Measurements from ENCODE around the gene LRRC18.

DNA sequence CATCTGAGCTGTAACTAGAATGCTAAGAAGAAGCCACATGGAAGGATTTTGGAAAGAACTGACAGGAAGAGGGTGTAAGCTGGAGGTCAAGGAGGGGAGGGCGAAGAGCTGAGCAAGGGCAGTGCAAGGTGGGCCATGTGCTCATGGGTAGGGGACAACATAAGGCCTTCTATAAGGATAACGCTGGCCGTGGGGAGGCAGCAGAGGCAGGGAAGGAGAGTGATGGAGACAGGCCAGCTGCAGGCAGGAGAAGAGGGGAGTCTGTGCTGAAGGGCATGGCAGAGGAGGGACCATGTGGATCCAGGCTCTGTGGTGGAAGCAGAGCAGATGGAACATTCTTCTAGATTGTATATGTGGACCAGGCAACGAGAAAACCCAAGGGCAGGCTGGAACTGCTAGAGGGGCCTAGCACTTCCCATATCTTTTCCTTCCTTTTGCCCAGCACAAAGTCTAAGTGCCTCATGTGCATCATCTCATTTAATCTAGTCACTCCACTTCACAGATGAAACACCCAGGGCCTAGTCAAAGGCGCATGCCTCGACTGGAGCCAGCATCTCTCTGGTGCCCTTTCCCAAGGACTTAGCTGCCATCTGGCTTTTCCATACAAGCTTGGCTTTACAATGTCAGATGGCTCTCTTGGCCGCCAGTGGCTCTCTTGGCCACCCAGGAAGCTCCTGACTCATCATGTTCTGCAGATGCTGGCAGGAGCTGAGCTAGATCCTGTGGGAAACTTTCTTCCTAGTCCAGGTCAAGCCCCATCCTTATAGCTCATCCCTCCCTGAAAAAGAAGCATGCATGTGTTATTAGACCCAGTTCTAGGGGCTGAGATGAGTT, 6.6 kb downstream of the LRRC18 start:
- TF ChIP-seq EZH2 (IDR thresholded peaks at IDR 0.05; ENCODE audit: borderline replicate concordance, low read length): no peak
- TF ChIP-seq, protein P1, sequence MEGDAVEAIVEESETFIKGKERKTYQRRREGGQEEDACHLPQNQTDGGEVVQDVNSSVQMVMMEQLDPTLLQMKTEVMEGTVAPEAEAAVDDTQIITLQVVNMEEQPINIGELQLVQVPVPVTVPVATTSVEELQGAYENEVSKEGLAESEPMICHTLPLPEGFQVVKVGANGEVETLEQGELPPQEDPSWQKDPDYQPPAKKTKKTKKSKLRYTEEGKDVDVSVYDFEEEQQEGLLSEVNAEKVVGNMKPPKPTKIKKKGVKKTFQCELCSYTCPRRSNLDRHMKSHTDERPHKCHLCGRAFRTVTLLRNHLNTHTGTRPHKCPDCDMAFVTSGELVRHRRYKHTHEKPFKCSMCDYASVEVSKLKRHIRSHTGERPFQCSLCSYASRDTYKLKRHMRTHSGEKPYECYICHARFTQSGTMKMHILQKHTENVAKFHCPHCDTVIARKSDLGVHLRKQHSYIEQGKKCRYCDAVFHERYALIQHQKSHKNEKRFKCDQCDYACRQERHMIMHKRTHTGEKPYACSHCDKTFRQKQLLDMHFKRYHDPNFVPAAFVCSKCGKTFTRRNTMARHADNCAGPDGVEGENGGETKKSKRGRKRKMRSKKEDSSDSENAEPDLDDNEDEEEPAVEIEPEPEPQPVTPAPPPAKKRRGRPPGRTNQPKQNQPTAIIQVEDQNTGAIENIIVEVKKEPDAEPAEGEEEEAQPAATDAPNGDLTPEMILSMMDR (IDR thresholded peaks at IDR 0.05; ENCODE audit: low read length): no peak

All from OCI-LY1 (cell line).